Keratinocyte (primary cell): ENCODE results near the gene ITPR2. TPM values are rescaled to one million over a fixed set of nuclear protein-coding genes. Genes with fewer than 3 reads are reported as not detected.
"Not testable (repeated sequence)": the region's sequence is repeated elsewhere in the genome, so short reads cannot be mapped to it uniquely, and the experiment has no call there.

Experiments
- DNase-seq: peaks from one replicate; pipeline ENCODE4 v3.0.0-alpha.2; 2011; ENCODE audit warnings: low read depth, missing footprints, low spot score
- FAIRE-seq: peaks from 2 replicates; lab custom pipeline; 2011; peaks lifted over from hg19 to GRCh38; lab: Jason Lieb, UNC
- H2AFZ ChIP-seq: 2 replicates; pipeline ENCODE4 v1.6.0; 2012; ENCODE audit warnings: low read length, control low read depth, inconsistent platforms; ENCODE audit not compliant: control insufficient read depth
- H3K27ac ChIP-seq: 2 replicates; pipeline ENCODE4 v1.5.1; 2011; ENCODE audit warnings: low read length; ENCODE audit not compliant: control insufficient read depth, insufficient read depth
- H3K27me3 ChIP-seq: 3 replicates; pipeline ENCODE4 v1.6.0; 2011; ENCODE audit warnings: low read length; ENCODE audit not compliant: control insufficient read depth, insufficient read depth; ENCODE audit errors: extremely low read depth
- H3K36me3 ChIP-seq, 2 experiments: 2 replicates in 1 of 2; 3 replicates in 1 of 2; pipeline ENCODE4 v1.5.1; 2011; ENCODE audit warnings: low read length in 2 of 2, mild to moderate bottlenecking in 1 of 2; ENCODE audit not compliant: control insufficient read depth in 2 of 2, insufficient read depth in 2 of 2; ENCODE audit errors: extremely low read depth in 1 of 2
- H3K4me1 ChIP-seq: 3 replicates; pipeline ENCODE4 v1.5.1; 2011; ENCODE audit warnings: low read length; ENCODE audit not compliant: control insufficient read depth, insufficient read depth; ENCODE audit errors: extremely low read depth
- H3K4me2 ChIP-seq: 3 replicates; pipeline ENCODE4 v1.6.0; 2011; ENCODE audit warnings: low read depth, low read length; ENCODE audit not compliant: control insufficient read depth, insufficient read depth; ENCODE audit errors: extremely low read depth
- H3K4me3 ChIP-seq, 3 experiments: fragments of 200-600 bp in 1 of 3; sonication (generic) in 1 of 3; 2 replicates in 2 of 3; 3 replicates in 1 of 3; pipeline ENCODE4 v1.5.1; 2011 to 2016; ENCODE audit warnings: low read length in 3 of 3, mild to moderate bottlenecking in 3 of 3, control low read depth in 2 of 3, inconsistent platforms in 1 of 3, low read depth in 1 of 3, mixed read lengths in 1 of 3, mixed run types in 1 of 3, moderate library complexity in 1 of 3; ENCODE audit not compliant: control insufficient read depth in 2 of 3, insufficient read depth in 2 of 3; ENCODE audit errors: extremely low read depth in 1 of 3
- H3K79me2 ChIP-seq: 2 replicates; pipeline ENCODE4 v1.6.0; 2012; ENCODE audit warnings: low read length; ENCODE audit not compliant: control insufficient read depth, insufficient read depth
- H3K9ac ChIP-seq: 3 replicates; pipeline ENCODE4 v1.6.0; 2011; ENCODE audit warnings: low read length; ENCODE audit not compliant: control insufficient read depth, insufficient read depth; ENCODE audit errors: extremely low read depth
- H3K9me1 ChIP-seq: 3 replicates; pipeline ENCODE4 v1.6.0; 2011; ENCODE audit warnings: low read length; ENCODE audit not compliant: control insufficient read depth, insufficient read depth; ENCODE audit errors: extremely low read depth
- H3K9me3 ChIP-seq: 2 replicates; pipeline ENCODE4 v1.5.1; 2012; ENCODE audit warnings: low read depth, low read length; ENCODE audit not compliant: control insufficient read depth
- H4K20me1 ChIP-seq: 3 replicates; pipeline ENCODE4 v1.6.0; 2011; ENCODE audit warnings: low read length; ENCODE audit not compliant: control insufficient read depth, insufficient read depth; ENCODE audit errors: extremely low read depth
- CTCF ChIP-seq, 3 experiments: IDR thresholded peaks in 1 of 3; conservative IDR thresholded peaks in 1 of 3; optimal IDR thresholded peaks in 1 of 3; 2 replicates in 2 of 3; 3 replicates in 1 of 3; pipeline versions ENCODE3 to v1.5.1; 2011; ENCODE audit warnings: low read length in 3 of 3, mild to moderate bottlenecking in 3 of 3, moderate library complexity in 2 of 3, control low read depth in 1 of 3, inconsistent platforms in 1 of 3; ENCODE audit not compliant: insufficient read depth in 2 of 3; ENCODE audit errors: extremely low read depth in 1 of 3
- EZH2 ChIP-seq: IDR thresholded peaks from one replicate; pipeline ENCODE4 v1.6.1; 2012; ENCODE audit warnings: inconsistent platforms, mild to moderate bottlenecking, low read length, moderate library complexity
- dilution Hi-C: fragments of 300-500 bp; cut with MboI; formaldehyde crosslinking; loops from one replicate; pipeline ENCODE4 v1.7.0; 2020; ENCODE audit warnings: low sequenced_read_pairs; ENCODE audit not compliant: extremely low pct_ligation_motif_present
- polyA plus RNA-seq, 5 experiments: library from polyadenylated mRNA; depleted of rRNA in 3 of 5; stranded (reverse) in 3 of 5; stranded (forward) in 1 of 5; unstranded in 1 of 5; fragments of >200 nt; gene quantifications; 1 replicate in 1 of 5; 2 replicates in 3 of 5; 3 replicates in 1 of 5; pipeline versions ENCODE4 v1.2.1 to v1.2.3, GENCODE V29; 2011 to 2012; ENCODE audit warnings: missing spikeins in 2 of 5, low read depth in 1 of 5, low replicate concordance in 1 of 5

Gene ITPR2
- polyA plus RNA-seq, 1 donor (not counting 4 experiments of a cell fraction or from before 2014, with no cell fraction given) = 7.6 TPM

- no peak overlapping the region for H3K4me3 ChIP-seq
- TF ChIP-seq CTCF (optimal IDR thresholded peaks at IDR 0.05 in 1 of 3, IDR thresholded peaks at IDR 0.05 in 1 of 3, conservative IDR thresholded peaks at IDR 0.05 in 1 of 3; ENCODE audit: extremely low read depth in 1 of 3, insufficient read depth in 2 of 3, low read length in 3 of 3) = no peak
- TF ChIP-seq EZH2 = no peak
Measured at GRCh38 chr12:26761775-26762174, 71.2 kb downstream of the ITPR2 start.

GRCh38 chr12:26760657-26761293 lies 72.2 kb downstream of the ITPR2 start:
- no peaks in the 10 kb centered on the region for H3K4me1 ChIP-seq
- FAIRE-seq (no peak), DNase-seq (no peak)
- H3K27ac ChIP-seq = no peak overlapping the region
- dilution Hi-C loops = no loop called here
- H3K27me3 ChIP-seq = no peaks in the 10 kb centered on the region
- H4K20me1 ChIP-seq = no peaks in the 10 kb centered on the region
- H2AFZ ChIP-seq = no peak overlapping the region
- H3K4me3 ChIP-seq = no peak overlapping the region
- no peak overlapping the region for H3K9ac ChIP-seq
- no peaks in the 10 kb centered on the region for H3K9me3 ChIP-seq
- no peaks in the 10 kb centered on the region for H3K36me3 ChIP-seq
- no peaks in the 10 kb centered on the region for H3K79me2 ChIP-seq
- TF ChIP-seq CTCF (optimal IDR thresholded peaks at IDR 0.05 in 1 of 3, IDR thresholded peaks at IDR 0.05 in 1 of 3, conservative IDR thresholded peaks at IDR 0.05 in 1 of 3; ENCODE audit: extremely low read depth in 1 of 3, insufficient read depth in 2 of 3, low read length in 3 of 3) (no peak), EZH2 (no peak)
- no peak overlapping the region for H3K4me2 ChIP-seq
- H3K9me1 ChIP-seq = no peaks in the 10 kb centered on the region

More at GRCh38 chr12:26761775-26762174, 71.2 kb downstream of the ITPR2 start:
- no peaks in the 10 kb centered on the region for H3K9me1 ChIP-seq
- H4K20me1 ChIP-seq = no peaks in the 10 kb centered on the region
- no peak overlapping the region for H3K27ac ChIP-seq
- H2AFZ ChIP-seq = no peak overlapping the region
- H3K36me3 ChIP-seq = no peaks in the 10 kb centered on the region
- no peak overlapping the region for H3K4me2 ChIP-seq
- H3K27me3 ChIP-seq = no peaks in the 10 kb centered on the region
- dilution Hi-C loops = no loop called here
- H3K9ac ChIP-seq = no peak overlapping the region
- H3K9me3 ChIP-seq = no peaks in the 10 kb centered on the region
- DNase-seq (no peak), FAIRE-seq (no peak)
- no peaks in the 10 kb centered on the region for H3K4me1 ChIP-seq
- no peaks in the 10 kb centered on the region for H3K79me2 ChIP-seq

GRCh38 chr12:26755362-26755761 lies 77.6 kb downstream of the ITPR2 start:
- H3K27me3 ChIP-seq, H3K4me2 ChIP-seq, H3K9me1 ChIP-seq, H3K79me2 ChIP-seq, H4K20me1 ChIP-seq, dilution Hi-C loops, H3K9ac ChIP-seq, H3K9me3 ChIP-seq, H3K4me1 ChIP-seq, H2AFZ ChIP-seq, H3K4me3 ChIP-seq, H3K27ac ChIP-seq, FAIRE-seq, H3K36me3 ChIP-seq, DNase-seq: not testable (repeated sequence)
